HUES6 (cell line): ENCODE measurements around the gene PIK3CG.
"Not testable (repeated sequence)": the region's sequence is repeated elsewhere in the genome, so short reads cannot be mapped to it uniquely, and the experiment has no call there.

Experiments used
- H3K27ac ChIP-seq: 2 replicates; pipeline ENCODE4 v1.7.0; 2013; ENCODE audit warnings: low read depth, mild to moderate bottlenecking, low read length, inconsistent platforms
- H3K27me3 ChIP-seq: 2 replicates; pipeline ENCODE4 v1.6.1; 2013; ENCODE audit warnings: low read length; ENCODE audit not compliant: control insufficient read depth, insufficient read depth
- H3K36me3 ChIP-seq: 2 replicates; pipeline ENCODE4 v1.6.1; 2013; ENCODE audit warnings: low read length; ENCODE audit not compliant: control insufficient read depth, insufficient read depth
- H3K4me1 ChIP-seq: 2 replicates; pipeline ENCODE4 v1.6.1; 2013; ENCODE audit warnings: low read length; ENCODE audit not compliant: control insufficient read depth, insufficient read depth
- H3K4me3 ChIP-seq: 2 replicates; pipeline ENCODE4 v1.5.1; 2013; ENCODE audit warnings: low read depth, low read length
- H3K9ac ChIP-seq: one replicate; pipeline ENCODE4 v1.6.1; 2013; ENCODE audit warnings: mild to moderate bottlenecking, low read length
- H3K9me3 ChIP-seq: 2 replicates; pipeline ENCODE4 v1.6.1; 2013; ENCODE audit warnings: low read depth, low read length; ENCODE audit not compliant: control insufficient read depth, insufficient read depth

PIK3CG gene

DNA sequence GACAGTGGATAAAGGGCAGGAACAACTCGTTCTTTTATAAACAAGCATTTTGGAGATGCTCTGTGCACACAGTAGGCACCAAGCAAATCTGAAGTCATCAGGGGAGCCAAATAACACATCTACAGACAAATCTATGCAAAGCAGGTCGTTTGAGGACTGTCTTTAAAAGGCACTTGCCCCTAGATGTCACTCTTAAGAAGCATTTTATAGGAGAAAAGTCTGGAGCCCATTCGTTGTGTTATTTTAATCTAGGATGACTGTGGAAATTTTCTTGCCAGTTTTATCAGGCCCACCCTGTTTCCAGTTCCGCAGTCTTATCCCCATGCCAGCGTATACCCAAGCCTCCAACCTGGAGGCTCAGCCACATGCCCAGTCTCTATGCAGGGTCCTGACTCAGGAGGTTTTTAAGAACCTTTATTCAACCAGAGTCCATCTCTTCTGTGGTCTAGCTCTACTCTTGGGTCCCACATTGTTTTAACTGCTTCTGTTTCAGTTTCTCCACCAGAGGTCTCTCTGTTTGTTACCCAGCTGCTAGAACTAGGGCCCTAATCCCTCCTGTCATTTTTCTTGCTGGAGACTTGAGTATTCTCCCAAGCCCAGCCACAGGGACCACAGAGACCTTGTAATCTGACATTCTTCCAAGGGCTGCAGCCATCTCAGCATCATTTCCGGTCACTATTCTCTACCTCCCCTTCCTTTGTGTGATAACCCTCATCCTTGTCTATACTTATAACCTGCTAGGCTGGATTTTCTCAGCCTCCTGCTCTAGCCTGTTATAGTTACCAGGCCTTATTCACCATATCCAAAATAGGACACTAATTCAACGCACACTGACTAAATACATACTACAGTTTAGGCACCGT, 26.7 kb downstream of the PIK3CG start:
- no peak overlapping the region for H3K9ac ChIP-seq
- no peaks in the 10 kb centered on the region for H3K36me3 ChIP-seq
- H3K27me3 ChIP-seq, result no peaks in the 10 kb centered on the region
- no peak overlapping the region for H3K4me3 ChIP-seq
- peaks cover 2% of the 10 kb centered on the region; the same call in 1 of the 2 replicates for H3K4me1 ChIP-seq
- H3K27ac ChIP-seq, result no peak overlapping the region
- no peaks in the 10 kb centered on the region for H3K9me3 ChIP-seq

DNA sequence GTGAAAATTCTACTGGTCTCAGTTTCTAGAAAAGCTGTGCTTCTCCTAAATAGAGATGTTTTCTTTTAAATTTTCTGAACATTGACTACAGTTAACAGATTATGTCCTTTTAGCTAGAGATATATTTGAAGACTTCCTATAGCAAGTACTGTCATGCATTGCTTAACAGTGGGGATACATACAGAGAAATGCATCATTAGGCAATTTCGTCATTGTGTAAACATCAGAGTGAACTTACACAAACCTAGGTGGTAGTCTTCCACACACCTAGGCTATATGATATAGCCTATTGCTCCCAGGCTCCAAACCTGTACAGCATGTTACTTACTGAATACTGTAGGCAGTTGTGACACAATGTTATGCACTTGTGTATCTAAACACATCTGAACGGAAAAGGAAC, 28.5 kb downstream of the PIK3CG start:
- Histone ChIP-seq H3K4me3 (no peak overlapping the region), H3K4me1 (peaks cover 2% of the 10 kb centered on the region; the same call in 1 of the 2 replicates), H3K36me3 (no peaks in the 10 kb centered on the region), H3K9me3 (no peaks in the 10 kb centered on the region), H3K27ac (no peak overlapping the region), H3K9ac (no peak overlapping the region), H3K27me3 (no peaks in the 10 kb centered on the region)

DNA sequence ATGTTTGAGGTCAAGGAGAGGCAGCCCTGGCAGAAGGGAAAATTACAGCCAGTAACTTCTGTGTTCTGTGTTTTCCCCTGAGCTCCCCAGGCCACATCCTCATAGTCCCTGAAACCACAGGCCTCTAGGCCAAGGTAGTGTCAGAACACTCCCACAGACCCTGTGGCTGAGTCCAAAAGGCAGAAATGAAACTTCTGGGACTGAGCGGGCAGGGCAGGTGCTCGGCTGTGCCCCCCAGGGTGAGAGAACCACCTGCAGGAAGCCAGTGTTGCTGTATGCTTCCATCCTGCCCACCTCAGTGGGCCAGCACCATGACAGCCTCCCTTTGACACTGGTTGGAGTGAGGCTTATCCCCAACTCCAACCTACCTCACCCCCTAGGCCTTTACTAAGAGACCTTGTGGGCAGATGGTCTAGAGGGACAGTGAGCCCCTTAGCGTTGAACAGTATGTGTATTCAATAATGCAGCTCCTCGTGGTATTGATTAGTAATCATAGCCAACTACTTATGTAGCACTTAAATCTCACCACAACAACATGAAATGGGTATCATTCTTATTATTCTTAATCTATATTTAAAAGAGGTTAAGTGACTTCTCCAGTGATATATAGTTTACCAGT, 30.3 kb downstream of the PIK3CG start:
- H3K36me3 ChIP-seq, result no peaks in the 10 kb centered on the region
- H3K27ac ChIP-seq, result no peak overlapping the region
- no peak overlapping the region for H3K9ac ChIP-seq
- no peaks in the 10 kb centered on the region for H3K27me3 ChIP-seq
- no peak overlapping the region for H3K4me3 ChIP-seq
- peaks cover 2% of the 10 kb centered on the region; the same call in 1 of the 2 replicates for H3K4me1 ChIP-seq
- H3K9me3 ChIP-seq, result no peaks in the 10 kb centered on the region

DNA sequence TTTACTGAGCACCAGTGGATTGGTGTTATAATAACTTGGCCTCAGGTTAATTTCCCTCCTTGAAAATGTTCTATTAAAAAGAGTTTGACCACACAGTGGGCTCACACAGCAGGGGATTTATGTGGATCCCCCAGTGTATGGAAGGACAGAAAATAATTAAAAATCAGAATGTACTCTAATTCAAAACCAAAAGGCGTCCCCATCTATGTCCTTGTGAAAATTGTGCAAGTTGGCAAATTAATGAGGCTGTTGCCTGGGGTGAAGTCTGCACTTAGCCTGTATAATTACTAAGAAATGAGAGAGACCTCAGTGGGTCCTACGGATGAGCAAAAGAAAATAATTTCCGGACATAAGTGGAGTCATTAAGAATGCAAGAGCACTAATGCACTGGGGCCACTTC, 31.1 kb downstream of the PIK3CG start:
- Histone ChIP-seq H3K4me3 (no peak overlapping the region), H3K4me1 (peaks cover 8% of the 10 kb centered on the region; the same call in 1 of the 2 replicates)

DNA sequence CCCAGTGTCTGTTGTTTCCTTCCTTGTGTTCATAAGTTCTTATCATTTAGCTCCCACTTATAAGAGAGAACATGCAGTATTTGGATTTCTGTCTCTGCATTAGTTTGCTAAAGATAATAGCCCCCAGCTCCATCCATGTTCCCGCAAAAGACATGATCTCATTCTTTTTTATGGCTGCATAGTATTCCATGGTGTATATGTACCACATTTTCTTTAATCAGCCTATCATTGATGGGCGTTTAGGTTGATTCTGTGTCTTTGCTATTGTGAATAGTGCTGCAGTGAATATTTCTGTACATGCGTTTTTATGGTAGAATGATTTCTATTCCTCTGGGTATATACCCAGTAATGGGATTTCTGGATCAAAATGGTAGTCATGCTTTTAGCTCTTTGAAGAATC, 32.5 kb downstream of the PIK3CG start:
- not testable (repeated sequence) for H3K27me3 ChIP-seq, H3K36me3 ChIP-seq, H3K27ac ChIP-seq, H3K4me1 ChIP-seq, H3K9ac ChIP-seq, H3K4me3 ChIP-seq, H3K9me3 ChIP-seq

More for the DNA sequence above, 31.1 kb downstream of the PIK3CG start:
- no peaks in the 10 kb centered on the region for H3K27me3 ChIP-seq
- no peak overlapping the region for H3K27ac ChIP-seq
- no peaks in the 10 kb centered on the region for H3K36me3 ChIP-seq
- H3K9me3 ChIP-seq, result no peaks in the 10 kb centered on the region
- H3K9ac ChIP-seq, result no peak overlapping the region

DNA sequence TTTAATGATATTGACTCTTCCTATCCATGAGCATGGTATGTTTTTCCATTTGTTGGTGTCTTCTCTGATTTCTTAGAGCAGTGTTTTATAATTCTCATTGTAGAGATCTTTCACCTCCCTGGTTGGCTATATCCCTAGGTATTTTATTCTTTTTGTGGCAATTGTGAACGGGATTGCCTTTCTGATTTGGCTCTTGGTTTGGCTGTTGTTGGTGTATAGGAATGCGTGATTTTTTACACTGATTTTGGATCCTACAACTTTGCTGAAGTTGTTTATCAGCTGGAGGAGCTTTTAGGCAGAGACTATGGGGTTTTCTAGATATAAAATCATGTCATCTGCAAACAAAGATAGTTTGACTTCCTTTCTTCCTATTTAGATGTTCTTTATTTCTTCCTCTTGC, 33.9 kb downstream of the PIK3CG start:
- not testable (repeated sequence) for H3K9ac ChIP-seq, H3K27me3 ChIP-seq, H3K9me3 ChIP-seq, H3K4me1 ChIP-seq, H3K4me3 ChIP-seq, H3K36me3 ChIP-seq, H3K27ac ChIP-seq

DNA sequence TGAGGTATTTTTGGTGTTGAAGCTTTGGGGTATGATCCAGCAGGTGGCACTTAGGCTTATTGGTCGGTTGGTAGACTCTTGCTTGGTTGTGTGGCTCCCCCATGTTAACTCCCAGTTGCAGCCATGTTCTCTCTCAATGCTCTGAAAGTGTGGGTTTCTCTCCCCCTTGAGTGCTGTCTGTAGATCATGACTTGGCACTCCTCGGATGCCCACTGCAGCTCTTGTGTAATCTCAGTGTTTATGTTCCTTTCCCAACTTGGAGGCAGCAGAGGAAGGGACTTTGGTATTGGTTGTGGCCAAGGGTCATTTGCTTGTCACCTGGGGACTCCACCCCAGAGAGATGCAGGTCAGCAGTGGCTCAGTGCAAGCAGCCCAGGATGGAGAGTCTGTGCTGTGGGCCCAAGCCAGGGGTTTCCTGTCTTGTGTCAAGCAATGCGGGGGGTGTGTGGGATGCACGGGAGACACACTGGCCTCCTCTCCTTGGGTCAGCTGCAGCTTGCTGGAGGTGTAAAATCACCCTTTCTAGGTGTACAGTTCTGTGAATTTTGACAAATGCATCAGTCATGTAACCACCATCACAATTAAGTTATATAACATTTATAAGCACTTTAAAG, 36.9 kb downstream of the PIK3CG start:
- Histone ChIP-seq H3K4me1 (peaks cover 22% of the 10 kb centered on the region), H3K4me3 (no peak overlapping the region), H3K9me3 (no peaks in the 10 kb centered on the region), H3K27me3 (peaks cover 7% of the 10 kb centered on the region; the same call in 1 of the 2 replicates), H3K36me3 (no peaks in the 10 kb centered on the region), H3K9ac (no peak overlapping the region), H3K27ac (no peak overlapping the region)

DNA sequence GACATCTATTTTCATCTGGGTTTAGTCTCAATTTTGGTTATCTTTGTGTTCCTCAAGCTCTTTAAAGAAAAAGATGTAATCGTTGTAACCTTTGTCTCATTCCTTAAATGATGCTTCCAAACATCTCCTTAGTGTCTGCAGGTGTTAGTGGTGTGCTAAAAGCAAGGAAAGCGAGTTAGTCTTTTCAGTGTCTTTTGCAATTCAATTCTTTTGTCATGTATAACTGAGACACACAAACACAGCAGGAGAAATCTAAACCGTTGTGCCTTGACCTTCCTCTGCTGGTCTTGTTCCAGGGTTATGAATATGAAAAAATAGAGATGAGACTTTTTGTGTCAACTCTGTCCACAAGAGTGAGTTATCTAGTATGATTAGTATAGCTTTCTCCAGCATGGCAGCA, 40.7 kb downstream of the PIK3CG start:
- H3K9ac ChIP-seq, result no peak overlapping the region
- no peaks in the 10 kb centered on the region for H3K36me3 ChIP-seq
- no peak overlapping the region for H3K27ac ChIP-seq
- H3K4me1 ChIP-seq, result peaks cover 18% of the 10 kb centered on the region
- H3K9me3 ChIP-seq, result no peaks in the 10 kb centered on the region
- no peak overlapping the region; the same call in 1 of the 2 replicates for H3K4me3 ChIP-seq
- H3K27me3 ChIP-seq, result peaks cover 7% of the 10 kb centered on the region; the same call in 1 of the 2 replicates

DNA sequence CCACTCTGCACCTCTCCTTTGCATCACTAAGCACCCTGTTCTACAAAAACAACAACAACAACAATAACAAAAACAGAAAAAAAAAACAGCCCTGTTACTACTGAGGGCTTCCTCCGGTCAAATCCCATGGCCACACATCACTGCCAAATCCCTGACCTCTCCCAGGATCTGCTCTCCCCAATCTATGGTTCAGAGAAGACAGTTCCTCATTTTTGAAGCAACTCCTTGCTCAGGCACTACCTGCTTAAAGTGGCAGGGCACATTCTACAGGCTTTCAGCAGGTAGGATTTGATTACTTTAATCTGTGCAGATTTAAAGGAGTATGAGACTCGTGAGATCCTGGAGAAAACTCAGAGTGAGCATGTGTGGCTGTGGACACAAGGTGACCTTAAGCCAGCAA, 46.9 kb downstream of the PIK3CG start:
- no peaks in the 10 kb centered on the region for H3K36me3 ChIP-seq
- H3K27ac ChIP-seq, result no peak overlapping the region
- H3K9ac ChIP-seq, result no peak overlapping the region
- H3K9me3 ChIP-seq, result no peaks in the 10 kb centered on the region
- no peak overlapping the region for H3K4me3 ChIP-seq
- no peaks in the 10 kb centered on the region for H3K4me1 ChIP-seq
- no peaks in the 10 kb centered on the region for H3K27me3 ChIP-seq

DNA sequence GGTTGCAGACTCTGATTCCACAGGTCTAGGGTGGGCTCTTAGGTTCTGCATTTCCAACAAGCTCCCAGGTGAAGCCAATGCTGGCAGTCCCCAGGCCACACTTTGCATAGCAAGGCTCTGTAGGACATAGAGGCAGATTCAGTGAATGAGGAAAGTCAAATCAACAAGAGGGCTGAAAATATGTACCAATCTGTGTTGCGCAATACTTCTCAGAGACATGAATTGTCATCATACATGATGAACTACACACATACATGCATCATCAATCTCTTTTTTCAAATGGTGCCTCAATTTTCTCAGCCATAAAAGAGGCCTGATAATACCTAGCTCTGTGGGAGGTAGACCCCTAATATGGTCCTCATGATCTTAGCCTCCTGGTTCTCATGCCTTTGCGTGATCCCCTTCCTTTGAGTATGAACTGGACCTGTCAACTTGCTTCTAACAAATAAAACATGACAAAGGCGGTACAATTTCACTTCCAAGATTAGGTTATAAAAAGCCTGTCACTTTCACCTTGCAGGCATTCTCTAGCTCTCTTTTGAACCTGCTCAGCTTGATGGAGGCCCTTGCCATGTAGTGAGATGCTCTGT, 49.0 kb downstream of the PIK3CG start:
- Histone ChIP-seq H3K4me1 (no peaks in the 10 kb centered on the region), H3K9ac (no peak overlapping the region), H3K36me3 (no peaks in the 10 kb centered on the region), H3K27ac (no peak overlapping the region), H3K27me3 (no peaks in the 10 kb centered on the region), H3K4me3 (no peak overlapping the region), H3K9me3 (no peaks in the 10 kb centered on the region)

DNA sequence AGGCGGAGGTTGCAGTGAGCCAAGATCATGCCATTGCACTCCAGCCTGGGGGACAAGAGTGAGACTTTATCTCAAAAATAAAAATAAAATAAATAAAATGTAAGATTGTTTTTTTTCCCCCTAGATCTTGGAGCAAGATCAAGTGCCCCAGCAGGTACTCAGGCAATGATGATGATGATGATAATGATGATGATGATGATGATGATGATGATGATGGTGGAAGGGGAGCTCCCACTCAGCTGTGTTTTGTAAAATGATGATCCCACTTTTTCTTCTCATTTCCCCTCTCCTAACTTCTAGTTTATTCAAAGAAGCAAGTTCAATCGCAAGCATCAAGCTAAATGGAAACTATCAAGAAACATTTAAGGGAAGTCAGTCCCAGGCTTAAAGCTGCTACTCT, 50.3 kb downstream of the PIK3CG start:
- Histone ChIP-seq H3K4me1 (no peaks in the 10 kb centered on the region), H3K27ac (no peak overlapping the region), H3K36me3 (no peaks in the 10 kb centered on the region), H3K9ac (no peak overlapping the region), H3K27me3 (no peaks in the 10 kb centered on the region), H3K9me3 (no peaks in the 10 kb centered on the region), H3K4me3 (no peak overlapping the region)
